Naive thymus-derived CD4-positive, alpha-beta T cell (primary cell): ENCODE results near the gene RHOBTB3. TPM values are rescaled to one million over a fixed set of nuclear protein-coding genes. Genes with fewer than 3 reads are reported as not detected.

Experiments used
- ATAC-seq: fragments of 150-1000 bp; cut with Tn5 transposase; 2 replicates; pipeline ENCODE4 v1.10.0; 2021; ENCODE audit warnings: mild to moderate bottlenecking, moderate library complexity
- CTCF ChIA-PET: fragments of 350-600 bp; sonication (Branson Sonifier 250); formaldehyde crosslinking; loops from one replicate; lab custom pipeline; 2021; ENCODE audit warnings: antibody characterized with exemption; lab: Charles Lee
- POLR2A ChIA-PET: fragments of 350-600 bp; sonication (Branson Sonifier 250); formaldehyde crosslinking; loops from one replicate; lab custom pipeline; 2021; ENCODE audit warnings: antibody characterized with exemption, inconsistent platforms; lab: Charles Lee
- DNase-seq, 9 donors: peaks; one replicate each; pipeline versions ENCODE4 v3.0.0 to v3.0.0-alpha.2; 2020 to 2022; ENCODE audit warnings: mixed read lengths in 1 of 9
- H3K27ac ChIP-seq: one replicate; pipeline ENCODE4 v1.7.0; 2013; ENCODE audit warnings: mild to moderate bottlenecking, low read depth, low read length, moderate library complexity
- H3K27me3 ChIP-seq, 2 donors: one replicate each; pipeline ENCODE4 v1.7.0; 2013; ENCODE audit warnings: low read length in 2 of 2, mild to moderate bottlenecking in 2 of 2, moderate library complexity in 2 of 2; ENCODE audit not compliant: control insufficient read depth in 2 of 2, insufficient read depth in 2 of 2
- H3K36me3 ChIP-seq, 3 experiments: 1 replicate in 2 of 3; 2 replicates in 1 of 3; pipeline ENCODE4 v1.7.0; 2013; ENCODE audit warnings: low read length in 3 of 3, mild to moderate bottlenecking in 3 of 3, moderate library complexity in 1 of 3; ENCODE audit not compliant: insufficient read depth in 3 of 3, control insufficient read depth in 2 of 3
- H3K4me1 ChIP-seq, 2 donors: one replicate each; pipeline ENCODE4 v1.7.0; 2013; ENCODE audit warnings: low read length in 2 of 2, mild to moderate bottlenecking in 2 of 2, moderate library complexity in 1 of 2; ENCODE audit not compliant: control insufficient read depth in 2 of 2, insufficient read depth in 2 of 2
- H3K4me3 ChIP-seq: 2 replicates; pipeline ENCODE4 v1.7.0; 2013; ENCODE audit warnings: mild to moderate bottlenecking, low read length
- H3K9me3 ChIP-seq, 3 experiments: 1 replicate in 2 of 3; 2 replicates in 1 of 3; pipeline ENCODE4 v1.7.0; 2013; ENCODE audit warnings: low read length in 3 of 3; ENCODE audit not compliant: control insufficient read depth in 2 of 3
- H3K27ac Mint-ChIP-seq, 9 donors: one replicate each; pipeline ENCODE4 v1.8.0; 2020 to 2022; ENCODE audit warnings: mixed read lengths in 9 of 9, mild to moderate bottlenecking in 8 of 9, moderate library complexity in 5 of 9, inconsistent platforms in 2 of 9
- H3K27me3 Mint-ChIP-seq, 5 donors: one replicate each; pipeline ENCODE4 v1.8.0; 2021 to 2022; ENCODE audit warnings: mixed read lengths in 5 of 5, mild to moderate bottlenecking in 1 of 5
- H3K36me3 Mint-ChIP-seq, 5 donors: one replicate each; pipeline ENCODE4 v1.8.0; 2020 to 2022; ENCODE audit warnings: mixed read lengths in 5 of 5, mild to moderate bottlenecking in 3 of 5, inconsistent platforms in 1 of 5
- H3K4me1 Mint-ChIP-seq, 7 donors: one replicate each; pipeline ENCODE4 v1.8.0; 2020 to 2022; ENCODE audit warnings: mixed read lengths in 7 of 7, mild to moderate bottlenecking in 3 of 7, inconsistent platforms in 1 of 7
- H3K4me3 Mint-ChIP-seq, 10 donors: one replicate each; pipeline ENCODE4 v1.8.0; 2020 to 2022; ENCODE audit warnings: mild to moderate bottlenecking in 10 of 10, mixed read lengths in 10 of 10, moderate library complexity in 6 of 10, inconsistent platforms in 2 of 10
- H3K9me3 Mint-ChIP-seq, 11 donors: one replicate each; pipeline ENCODE4 v1.8.0; 2020 to 2022; ENCODE audit warnings: mixed read lengths in 11 of 11, mild to moderate bottlenecking in 4 of 11, inconsistent platforms in 1 of 11, moderate library complexity in 1 of 11
- intact Hi-C, 2 donors: fragments of 100-400 bp; cut with micrococcal nuclease; formaldehyde crosslinking; loops; one replicate each; pipeline ENCODE4 v1.15.1; 2023
- polyA plus RNA-seq, 2 donors: library from polyadenylated mRNA; unstranded; fragments of 300-500 nt; fragmentation: Illumina TruSeq; gene quantifications; one replicate each; pipeline ENCODE4 v1.2.3, GENCODE V29; 2021
- total RNA-seq, 6 experiments: library from RNA in 5 of 6; stranded (reverse) in 5 of 6; gene quantifications; 1 replicate in 5 of 6; 2 replicates in 1 of 6; pipeline ENCODE4 v1.2.3 and lab custom pipeline; 2021 to 2026

RHOBTB3 gene
- total and polyA plus RNA-seq, 7 experiments from 2014 or later: 0.24 to 9.6 (median 4.6) TPM

- H3K4me3 ChIP-seq: peak overlapping the region; percentile 50
- no peaks in the 10 kb centered on the region for H3K9me3 ChIP-seq
- intact Hi-C loops: loop anchor here (2.0 to 5.0 kb wide), 7 partner anchors 30 to 202 kb away; partner anchors contain the start of genes RFESD (in 2 of the 2), RHOBTB3 (in 2 of the 2), ELL2 (in 1 of the 2) and GLRX (in 1 of the 2)
- Mint-ChIP-seq H3K4me3 (peak overlapping the region; percentile 70 to 86 (median 82)), H3K36me3 (peaks cover 0 to 16% (median 0%) of the 10 kb centered on the region in 5 donors), H3K27me3 (peaks cover 0 to 44% (median 0%) of the 10 kb centered on the region in 5 donors), H3K27ac (peak overlapping the region; percentile 75 to 92 (median 90)), H3K9me3 (no peaks in the 10 kb centered on the region), H3K4me1 (peaks cover 11 to 46% (median 32%) of the 10 kb centered on the region in 7 donors)
- H3K36me3 ChIP-seq: no peaks in the 10 kb centered on the region
- peak overlapping the region; percentile 58 for H3K27ac ChIP-seq
- peak; percentile 83 for ATAC-seq
- peaks cover 0 to 27% of the 10 kb centered on the region in 2 donors for H3K4me1 ChIP-seq
- DNase-seq: peak in 7 of 9 donors; percentile 3 to 45 (median 32)
- ChIA-PET CTCF (interaction anchor here (0.6 to 1.0 kb wide), 2 partner anchors 20 to 30 kb away, joined by 3 to 4 read pairs; no protein-coding TSS in a partner anchor), POLR2A (interaction anchor here (0.5 to 1.0 kb wide), 6 partner anchors 25 to 190 kb away, joined by 3 to 4 read pairs (median 3); partner anchors contain the start of gene RFESD)
- no peaks in the 10 kb centered on the region for H3K27me3 ChIP-seq
These were observed 29.4 kb downstream of the RHOBTB3 start for GRCh38 chr5:95760273-95761191.

- Mint-ChIP-seq H3K4me3 (peak overlapping the region in 6 of 10 donors; percentile 2 to 84 (median 26)), H3K27ac (peak overlapping the region; percentile 10 to 89 (median 48)), H3K36me3 (peaks cover 0 to 10% (median 0%) of the 10 kb centered on the region in 5 donors), H3K27me3 (peaks cover 0 to 49% (median 0%) of the 10 kb centered on the region in 5 donors), H3K4me1 (peaks cover 11 to 46% (median 32%) of the 10 kb centered on the region in 7 donors), H3K9me3 (no peaks in the 10 kb centered on the region)
- no peaks in the 10 kb centered on the region for H3K36me3 ChIP-seq
- H3K27ac ChIP-seq: no peak overlapping the region
- ATAC-seq: no peak
- no peak overlapping the region for H3K4me3 ChIP-seq
- POLR2A ChIA-PET: interaction anchor here (0.7 to 0.8 kb wide), 3 partner anchors 26 to 237 kb away, joined by 4 to 5 read pairs (median 4); no protein-coding TSS in a partner anchor
- no peak for DNase-seq
- intact Hi-C loops: loop anchor here (2.0 to 5.0 kb wide), 7 partner anchors 31 to 200 kb away; partner anchors contain the start of genes RFESD (in 2 of the 2), RHOBTB3 (in 2 of the 2), ELL2 (in 1 of the 2) and GLRX (in 1 of the 2)
- H3K9me3 ChIP-seq: no peaks in the 10 kb centered on the region
- no peaks in the 10 kb centered on the region for H3K27me3 ChIP-seq
- H3K4me1 ChIP-seq: peaks cover 0 to 27% of the 10 kb centered on the region in 2 donors
- CTCF ChIA-PET: interaction anchor here (0.6 to 1.0 kb wide), 4 partner anchors 19 to 966 kb away, joined by 3 to 6 read pairs (median 4); no protein-coding TSS in a partner anchor
These were observed 30.9 kb downstream of the RHOBTB3 start for GRCh38 chr5:95761771-95762651.

GRCh38 chr5:95762652-95763041 is 31.5 kb downstream of the RHOBTB3 start:
- no peak overlapping the region for H3K4me3 Mint-ChIP-seq
- H3K27me3 Mint-ChIP-seq: peaks cover 0 to 46% (median 0%) of the 10 kb centered on the region in 5 donors
- no peak overlapping the region for H3K4me3 ChIP-seq
- CTCF ChIA-PET: interaction anchor here (1.0 kb wide), 1 partner anchor 19 kb away, joined by 6 read pairs; no protein-coding TSS in a partner anchor
- peaks cover 11 to 46% (median 32%) of the 10 kb centered on the region in 7 donors for H3K4me1 Mint-ChIP-seq
- H3K36me3 ChIP-seq: no peaks in the 10 kb centered on the region
- ATAC-seq (no peak), DNase-seq (no peak)
- POLR2A ChIA-PET: no interaction called here
- peaks cover 0 to 27% of the 10 kb centered on the region in 2 donors for H3K4me1 ChIP-seq
- intact Hi-C loops: loop anchor here (5.0 kb wide), 3 partner anchors 45 to 200 kb away; partner anchors contain the start of genes RFESD (in 2 of the 2) and ELL2 (in 1 of the 2)
- no peaks in the 10 kb centered on the region for H3K9me3 ChIP-seq
- no peaks in the 10 kb centered on the region for H3K9me3 Mint-ChIP-seq
- no peak overlapping the region for H3K27ac ChIP-seq
- H3K27me3 ChIP-seq: no peaks in the 10 kb centered on the region
- H3K27ac Mint-ChIP-seq: peak overlapping the region in 3 of 9 donors; percentile 27 to 89 (median 48)
- H3K36me3 Mint-ChIP-seq: peaks cover 0 to 10% (median 0%) of the 10 kb centered on the region in 5 donors

GRCh38 chr5:95763941-95764340 is 32.8 kb downstream of the RHOBTB3 start:
- H3K36me3 Mint-ChIP-seq: peaks cover 0 to 12% (median 0%) of the 10 kb centered on the region in 5 donors
- no peaks in the 10 kb centered on the region for H3K27me3 ChIP-seq
- H3K4me3 Mint-ChIP-seq: no peak overlapping the region
- no peak for ATAC-seq
- H3K4me1 ChIP-seq: peaks cover 0 to 27% of the 10 kb centered on the region in 2 donors
- ChIA-PET CTCF (interaction anchor here (0.6 kb wide), 2 partner anchors 77 to 111 kb away, joined by 3 to 5 read pairs; no protein-coding TSS in a partner anchor), POLR2A (interaction anchor here (0.6 kb wide), 1 partner anchor 51 kb away, joined by 3 read pairs; no protein-coding TSS in a partner anchor)
- no peak for DNase-seq
- H3K27ac ChIP-seq: no peak overlapping the region
- H3K4me1 Mint-ChIP-seq: peaks cover 11 to 35% (median 31%) of the 10 kb centered on the region in 7 donors
- H3K9me3 ChIP-seq: no peaks in the 10 kb centered on the region
- H3K9me3 Mint-ChIP-seq: no peaks in the 10 kb centered on the region
- H3K27ac Mint-ChIP-seq: no peak overlapping the region
- intact Hi-C loops: loop anchor here (5.0 kb wide), 3 partner anchors 47 to 198 kb away; partner anchors contain the start of genes RFESD (in 2 of the 2) and ELL2 (in 1 of the 2)
- H3K36me3 ChIP-seq: no peaks in the 10 kb centered on the region
- peaks cover 0 to 43% (median 0%) of the 10 kb centered on the region in 5 donors for H3K27me3 Mint-ChIP-seq
- no peak overlapping the region for H3K4me3 ChIP-seq

GRCh38 chr5:95768731-95769130 is 37.6 kb downstream of the RHOBTB3 start:
- ChIA-PET POLR2A (interaction anchor here (0.7 kb wide), 1 partner anchor 10 kb away, joined by 3 read pairs; no protein-coding TSS in a partner anchor), CTCF (interaction anchor here (1.3 kb wide), 1 partner anchor 13 kb away, joined by 4 read pairs; no protein-coding TSS in a partner anchor)
- Histone ChIP-seq H3K27me3 (no peaks in the 10 kb centered on the region), H3K4me1 (no peaks in the 10 kb centered on the region), H3K36me3 (no peaks in the 10 kb centered on the region), H3K27ac (no peak overlapping the region), H3K4me3 (no peak overlapping the region), H3K9me3 (no peaks in the 10 kb centered on the region)
- intact Hi-C loops: no loop called here
- H3K27ac Mint-ChIP-seq: no peak overlapping the region
- peaks cover 0 to 7% (median 0%) of the 10 kb centered on the region in 7 donors for H3K4me1 Mint-ChIP-seq
- H3K27me3 Mint-ChIP-seq: peaks cover 0 to 45% (median 0%) of the 10 kb centered on the region in 5 donors
- no peaks in the 10 kb centered on the region for H3K9me3 Mint-ChIP-seq
- ATAC-seq (no peak), DNase-seq (no peak)
- H3K36me3 Mint-ChIP-seq: peaks cover 0 to 18% (median 0%) of the 10 kb centered on the region in 5 donors
- H3K4me3 Mint-ChIP-seq: no peak overlapping the region
